GM18870 (cell line): Measurements from ENCODE around the gene F2RL3.

ENCODE experiments used
- ATAC-seq: cut with Tn5 transposase; IDR thresholded peaks from one replicate; pipeline ENCODE4 v1.9.1; 2021; ENCODE audit warnings: moderate library complexity; ENCODE audit not compliant: unreplicated experiment

Gene F2RL3

GRCh38 chr19:16888629-16889365 is at the start of gene F2RL3:
TSS of gene F2RL3 (plus strand) at chr19:16888999. CDS start at chr19:16889190, 191 bp downstream.
- ATAC-seq: no peak

- ATAC-seq: no peak
These were observed 47.3 kb upstream of the F2RL3 start for GRCh38 chr19:16841391-16841926.

- no peak for ATAC-seq
These were observed 41.9 kb upstream of the F2RL3 start for GRCh38 chr19:16846901-16847300.

GRCh38 chr19:16847430-16847829 is 41.4 kb upstream of the F2RL3 start:
- no peak for ATAC-seq

GRCh38 chr19:16849168-16849567 is 39.6 kb upstream of the F2RL3 start:
- no peak for ATAC-seq

GRCh38 chr19:16850133-16850532 is 38.7 kb upstream of the F2RL3 start:
- ATAC-seq: no peak

GRCh38 chr19:16851031-16851712 is 37.6 kb upstream of the F2RL3 start:
- no peak for ATAC-seq

GRCh38 chr19:16853066-16853465 is 35.7 kb upstream of the F2RL3 start:
- ATAC-seq: no peak

GRCh38 chr19:16856091-16856490 is 32.7 kb upstream of the F2RL3 start:
- ATAC-seq: no peak

GRCh38 chr19:16859626-16860025 is 29.2 kb upstream of the F2RL3 start:
- no peak for ATAC-seq

GRCh38 chr19:16860118-16860517 is 28.7 kb upstream of the F2RL3 start:
- ATAC-seq: no peak

- no peak for ATAC-seq
These were observed 27.8 kb upstream of the F2RL3 start for GRCh38 chr19:16861011-16861410.

- no peak for ATAC-seq
These were observed 27.0 kb upstream of the F2RL3 start for GRCh38 chr19:16861834-16862233.

GRCh38 chr19:16862826-16863415 is 25.9 kb upstream of the F2RL3 start:
- no peak for ATAC-seq

GRCh38 chr19:16867211-16867610 is 21.6 kb upstream of the F2RL3 start:
- no peak for ATAC-seq

GRCh38 chr19:16868423-16869130 is 20.2 kb upstream of the F2RL3 start:
- no peak for ATAC-seq

GRCh38 chr19:16869331-16869972 is 19.3 kb upstream of the F2RL3 start:
- no peak for ATAC-seq

- ATAC-seq: no peak
These were observed 16.9 kb upstream of the F2RL3 start for GRCh38 chr19:16871871-16872270.

- ATAC-seq: no peak
These were observed 16.1 kb upstream of the F2RL3 start for GRCh38 chr19:16872728-16873127.

GRCh38 chr19:16873594-16873993 is 15.2 kb upstream of the F2RL3 start:
- no peak for ATAC-seq
